ENCODE data around the gene ZNG1C.
"Not testable (repeated sequence)": the region's sequence is repeated elsewhere in the genome, so short reads cannot be mapped to it uniquely, and the experiment has no call there.

The ZNG1C gene

DNA sequence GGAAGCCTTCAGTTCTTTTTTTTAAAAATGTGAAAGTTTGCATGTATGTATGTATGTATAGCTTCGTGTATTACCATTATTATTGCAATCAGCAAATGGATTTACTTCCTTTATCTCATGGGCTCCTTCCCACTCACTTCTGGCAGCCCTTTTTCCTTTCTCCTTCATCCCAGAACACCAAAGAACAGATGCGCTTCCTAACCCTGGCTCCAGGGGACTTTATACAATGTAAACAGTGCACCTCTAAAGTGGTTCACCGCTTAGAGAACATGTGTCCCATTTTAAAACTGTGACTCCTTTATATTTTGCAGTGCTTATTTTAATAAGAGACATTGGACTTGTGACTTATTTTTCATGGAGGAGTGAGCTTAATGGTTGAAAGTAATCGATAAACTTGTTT is 101.5 kb downstream of the ZNG1C start:
- peak in 1 of 2 donors; percentile 1 for DNase-seq

DNA sequence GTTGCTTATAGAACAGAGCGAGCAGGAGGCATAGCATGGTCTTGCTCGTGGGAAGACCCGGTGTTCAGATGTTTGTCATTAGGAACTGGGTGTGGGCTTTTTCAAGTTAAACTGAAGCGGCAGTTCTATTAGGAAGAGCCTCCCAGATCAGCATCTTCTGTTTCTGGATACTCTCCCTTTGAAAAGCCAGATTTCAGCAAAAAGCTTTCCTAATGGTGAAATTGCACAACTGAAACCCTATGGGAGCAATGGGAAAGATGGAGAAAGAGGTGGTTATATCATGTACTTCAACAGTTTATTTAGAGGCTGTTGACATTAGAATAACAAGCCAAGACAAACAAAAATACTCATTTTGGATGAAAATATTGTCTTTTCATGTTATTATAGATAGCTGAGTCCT is 102.2 kb downstream of the ZNG1C start:
- DNase-seq: not testable (repeated sequence)
